Mucosa of descending colon (tissue), 3 donors: ENCODE measurements around the gene MBD3L3. TPM values are rescaled to one million over a fixed set of nuclear protein-coding genes. Genes with fewer than 3 reads are reported as not detected.

Experiments used
- ATAC-seq: fragments of 200-7000 bp; cut with Tn5 transposase; one replicate; pipeline ENCODE4 v1.9.1; 2020; ENCODE audit warnings: mild to moderate bottlenecking, moderate library complexity
- DNase-seq, 3 donors: peaks; one replicate each; pipeline ENCODE4 v3.0.0-alpha.2; 2020
- H3K36me3 ChIP-seq: fragments of 200-600 bp; one replicate; pipeline ENCODE4 v1.8.0; 2021; ENCODE audit warnings: low read depth, mild to moderate bottlenecking
- H3K4me1 ChIP-seq: fragments of 200-600 bp; one replicate; pipeline ENCODE4 v1.8.0; 2021; ENCODE audit warnings: low read depth, mild to moderate bottlenecking
- H3K4me3 ChIP-seq: fragments of 200-600 bp; one replicate; pipeline ENCODE4 v1.8.0; 2021; ENCODE audit warnings: mild to moderate bottlenecking
- H3K9me3 ChIP-seq: fragments of 200-600 bp; one replicate; pipeline ENCODE4 v1.8.0; 2021; ENCODE audit warnings: mild to moderate bottlenecking
- CTCF ChIP-seq: fragments of 200-600 bp; IDR thresholded peaks from one replicate; pipeline ENCODE4 v1.8.0; 2022; ENCODE audit warnings: antibody characterized with exemption, mild to moderate bottlenecking
- intact Hi-C, 2 donors: fragments of 100-400 bp; cut with DNase I in 1 of 2; cut with micrococcal nuclease in 1 of 2; formaldehyde crosslinking; loops; one replicate each; pipeline versions ENCODE4 v1.11.0 to v1.11.1; 2022; cut with DNase I, micrococcal nuclease
- total RNA-seq, 3 donors: library from RNA; stranded (reverse); fragmentation: NEBNext Ultra II Directional in 2 of 3; extraction: Animal tissue kit (Norgen Biotek cat#: 25700) in 2 of 3; gene quantifications; one replicate each; pipeline versions ENCODE4 v1.2.1 to v1.2.4, GENCODE V29; 2021 to 2023
- donor health status: DM: no; HTN: no; CAD: no; lungs with moderate emphysema.
- donor health status: DM: no; HTN: no; CAD: no.
- donor health status: DM: no; HTN: yes; CAD: no.

The MBD3L3 gene
- total RNA-seq, 3 donors from 2014 or later, result not detected

- H3K9me3 ChIP-seq, result peaks cover 54% of the 10 kb centered on the region
Measured at GRCh38 chr19:7076151-7076550, 17.7 kb upstream of the MBD3L3 start.

GRCh38 chr19:7074705-7075282 lies 16.3 kb upstream of the MBD3L3 start:
- ATAC-seq (no peak), DNase-seq (no peak)
- peaks cover 45% of the 10 kb centered on the region for H3K36me3 ChIP-seq
- H3K4me1 ChIP-seq, result peaks cover 5% of the 10 kb centered on the region
- no peak for TF ChIP-seq CTCF
- H3K9me3 ChIP-seq, result peaks cover 42% of the 10 kb centered on the region
- intact Hi-C loops, result no loop called here
- H3K4me3 ChIP-seq, result no peak overlapping the region

More at GRCh38 chr19:7076151-7076550, 17.7 kb upstream of the MBD3L3 start:
- no peaks in the 10 kb centered on the region for H3K4me1 ChIP-seq
- intact Hi-C loops, result no loop called here
- no peak for DNase-seq
- H3K36me3 ChIP-seq, result peaks cover 57% of the 10 kb centered on the region
- no peak for ATAC-seq
- H3K4me3 ChIP-seq, result no peak overlapping the region
- no peak for TF ChIP-seq CTCF

DNA sequence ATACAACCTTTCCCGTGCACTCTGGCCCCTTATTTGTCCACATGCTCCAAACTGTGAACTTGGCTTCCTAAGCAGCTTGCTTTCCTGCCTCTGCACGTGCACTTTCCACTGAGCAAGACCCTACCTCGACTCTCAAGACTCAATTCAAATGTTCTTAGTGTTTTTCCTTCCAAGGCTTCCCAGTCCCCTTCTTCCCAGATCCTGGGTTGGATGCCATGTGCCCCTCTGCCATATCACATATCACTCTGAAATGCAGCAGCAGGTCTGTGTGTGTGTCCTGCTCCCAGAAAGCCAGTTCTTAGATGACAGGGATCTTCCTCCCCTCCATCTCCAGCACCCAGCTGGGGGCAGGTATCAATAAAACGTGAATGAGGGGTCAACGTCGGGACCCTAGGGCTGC lies 14.1 kb upstream of the MBD3L3 start:
- intact Hi-C loops, result no loop called here
- peaks cover 5% of the 10 kb centered on the region for H3K4me1 ChIP-seq
- TF ChIP-seq CTCF, result no peak
- H3K4me3 ChIP-seq, result no peak overlapping the region
- ATAC-seq (no peak), DNase-seq (no peak)
- peaks cover 20% of the 10 kb centered on the region for H3K9me3 ChIP-seq
- peaks cover 23% of the 10 kb centered on the region for H3K36me3 ChIP-seq

GRCh38 chr19:7069904-7070226 lies 11.4 kb upstream of the MBD3L3 start:
- ATAC-seq (peak; percentile 20), DNase-seq (no peak)
- no peaks in the 10 kb centered on the region for H3K9me3 ChIP-seq
- no peak for TF ChIP-seq CTCF
- H3K4me1 ChIP-seq, result peaks cover 5% of the 10 kb centered on the region
- H3K4me3 ChIP-seq, result peak overlapping the region; percentile 93
- intact Hi-C loops, result no loop called here
- H3K36me3 ChIP-seq, result peaks cover 6% of the 10 kb centered on the region

DNA sequence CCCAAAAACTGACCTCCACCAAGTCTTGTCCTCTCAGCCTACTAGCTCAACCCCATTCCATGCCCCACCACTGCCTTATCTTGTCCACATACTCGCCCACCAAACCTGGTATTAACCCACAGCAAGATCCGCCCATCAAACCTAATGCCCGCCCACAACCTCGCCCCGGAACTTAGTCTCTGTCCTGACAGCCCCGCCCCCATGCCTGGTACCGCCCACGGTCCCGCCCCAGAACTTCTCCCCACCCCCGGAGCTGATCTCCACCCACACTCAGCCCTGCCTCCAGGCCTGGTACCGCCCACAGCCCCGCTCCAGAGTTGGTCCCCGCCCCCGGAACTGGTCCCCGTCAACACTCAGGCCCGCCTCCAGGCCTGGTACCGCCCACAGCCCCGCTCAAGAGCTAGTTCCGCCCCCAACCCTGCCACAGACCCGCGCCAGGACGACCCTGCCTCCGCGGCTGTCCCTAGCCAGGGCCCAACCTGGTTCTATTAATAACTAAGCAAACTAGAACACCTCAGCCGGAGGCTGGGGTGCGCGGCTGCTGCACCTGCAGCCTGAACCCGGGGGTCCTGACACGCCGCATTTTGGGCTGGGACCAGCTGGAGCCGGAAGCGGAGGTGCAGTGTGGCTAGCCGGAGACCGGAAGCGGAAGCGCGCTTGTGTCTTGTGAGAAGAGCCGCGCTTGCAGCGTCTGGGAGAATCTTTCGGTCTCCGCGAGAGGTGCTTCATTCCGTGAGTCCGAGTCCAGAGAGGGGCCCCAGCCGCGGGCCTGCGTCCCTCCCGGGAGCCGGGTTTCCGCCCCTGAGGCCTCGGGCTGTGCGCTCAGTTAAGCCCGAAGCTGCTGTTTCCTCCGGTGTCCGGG lies 10.8 kb upstream of the MBD3L3 start, which contains the start of gene ZNF557:
ZNF557 (plus strand) TSS at position 662 of the 862 bp plus-strand sequence. CDS start 5,372 bp downstream, outside the sequence.
- intact Hi-C loops, result no loop called here
- peak within 1 kb of the TSS; percentile 93 for H3K4me3 ChIP-seq
- H3K9me3 ChIP-seq, result no peaks in the 10 kb centered on the region
- H3K4me1 ChIP-seq, result peaks cover 5% of the 10 kb centered on the region
- no peak for TF ChIP-seq CTCF
- H3K36me3 ChIP-seq, result peaks cover 5% of the 10 kb centered on the region
- peak; percentile 99 for ATAC-seq
- DNase-seq, result peak; percentile 99 to 100 (median 99)
